H1 (cell line): ENCODE data around the gene KEL. TPM values are rescaled to one million over a fixed set of nuclear protein-coding genes. Genes with fewer than 3 reads are reported as not detected.

Source experiments
- CTCF ChIA-PET: fragments of 300-600 bp; sonication (Branson Sonifier 250); formaldehyde crosslinking; loops from one replicate; lab custom pipeline; 2021; ENCODE audit not compliant: partially characterized antibody; lab: Charles Lee
- POLR2A ChIA-PET: fragments of 300-600 bp; sonication (Branson Sonifier 250); formaldehyde crosslinking; loops from one replicate; lab custom pipeline; 2021; ENCODE audit warnings: inconsistent platforms; ENCODE audit not compliant: partially characterized antibody; lab: Charles Lee
- DNase-seq, 2 experiments: peaks; one replicate each; pipeline versions ENCODE4 v3.0.0 to v3.0.0-alpha.2; 2010 to 2022; ENCODE audit warnings: low spot score in 2 of 2, low read depth in 1 of 2, mixed read lengths in 1 of 2
- FAIRE-seq: peaks from 2 replicates; lab custom pipeline; 2011; peaks lifted over from hg19 to GRCh38; lab: Jason Lieb, UNC
- H2AFZ ChIP-seq: 2 replicates; pipeline ENCODE4 v1.8.1; 2012; ENCODE audit warnings: low read length, inconsistent platforms
- H2AK5ac ChIP-seq: 2 replicates; pipeline ENCODE4 v1.6.1; 2013; ENCODE audit warnings: low read depth, low read length
- H2BK120ac ChIP-seq: replicated peaks from 2 replicates; pipeline ENCODE3; 2013; ENCODE audit warnings: low read depth, low read length, inconsistent platforms
- H2BK12ac ChIP-seq: 2 replicates; pipeline ENCODE4 v1.6.1; 2013; ENCODE audit warnings: low read depth, low read length
- H2BK15ac ChIP-seq: 2 replicates; pipeline ENCODE4 v1.6.1; 2013; ENCODE audit warnings: low read length
- H2BK20ac ChIP-seq: 2 replicates; pipeline ENCODE4 v1.6.1; 2013; ENCODE audit warnings: low read length
- H2BK5ac ChIP-seq: 2 replicates; pipeline ENCODE4 v1.6.1; 2013; ENCODE audit warnings: low read depth, low read length
- H3K14ac ChIP-seq: 2 replicates; pipeline ENCODE4 v1.6.1; 2013; ENCODE audit warnings: inconsistent platforms; ENCODE audit not compliant: insufficient read length
- H3K18ac ChIP-seq: 2 replicates; pipeline ENCODE4 v1.6.1; 2013; ENCODE audit warnings: low read length; ENCODE audit errors: extremely low read depth
- H3K23ac ChIP-seq: 2 replicates; pipeline ENCODE4 v1.6.1; 2013; ENCODE audit warnings: inconsistent platforms; ENCODE audit not compliant: insufficient read length
- H3K23me2 ChIP-seq: 2 replicates; pipeline ENCODE4 v1.6.1; 2013; ENCODE audit warnings: low read depth, low read length
- H3K27ac ChIP-seq: 2 replicates; pipeline ENCODE4 v1.6.1; 2011; ENCODE audit warnings: low read depth, low read length, inconsistent platforms
- H3K27me3 ChIP-seq, 4 experiments: replicated peaks in 1 of 4; 1 replicate in 1 of 4; 2 replicates in 3 of 4; pipeline versions ENCODE4 v1.6.1 to v1.8.1; 2011 to 2013; ENCODE audit warnings: low read length in 3 of 4, mild to moderate bottlenecking in 3 of 4, inconsistent platforms in 2 of 4, mixed read lengths in 2 of 4, moderate library complexity in 1 of 4; ENCODE audit not compliant: control insufficient read depth in 3 of 4, insufficient read depth in 3 of 4; ENCODE audit errors: extremely low read depth in 1 of 4
- H3K36me3 ChIP-seq, 4 experiments: 2 replicates each; pipeline versions ENCODE4 v1.6.1 to v1.8.1; 2011 to 2013; ENCODE audit warnings: mild to moderate bottlenecking in 4 of 4, low read length in 3 of 4, moderate library complexity in 2 of 4, control low read depth in 1 of 4, inconsistent platforms in 1 of 4; ENCODE audit not compliant: insufficient read depth in 4 of 4, control insufficient read depth in 2 of 4
- H3K4ac ChIP-seq: replicated peaks from 2 replicates; pipeline ENCODE3; 2013; ENCODE audit warnings: low read length, low read depth, mixed read lengths, inconsistent platforms; ENCODE audit not compliant: insufficient read length
- H3K4me1 ChIP-seq, 4 experiments: replicated peaks in 1 of 4; 1 replicate in 1 of 4; 2 replicates in 3 of 4; pipeline versions ENCODE4 v1.6.1 to v1.8.1; 2011 to 2013; ENCODE audit warnings: low read length in 3 of 4, inconsistent platforms in 2 of 4, mixed read lengths in 1 of 4; ENCODE audit not compliant: insufficient read depth in 4 of 4, control insufficient read depth in 3 of 4
- H3K4me2 ChIP-seq, 2 experiments: 2 replicates each; pipeline versions ENCODE4 v1.6.1 to v1.8.1; 2011 to 2013; ENCODE audit warnings: low read depth in 2 of 2, low read length in 2 of 2, control low read depth in 1 of 2, inconsistent platforms in 1 of 2, mild to moderate bottlenecking in 1 of 2; ENCODE audit not compliant: insufficient read depth in 1 of 2
- H3K4me3 ChIP-seq, 4 experiments: fragments of 200-600, 300-600 bp in 1 of 4; sonication (generic), shearing (Covaris generic), sonication (Bioruptor Twin) in 1 of 4; 2 replicates each; pipeline versions ENCODE4 v1.5.1 to v1.8.1; 2011 to 2016; ENCODE audit warnings: low read length in 4 of 4, low read depth in 3 of 4, control low read depth in 2 of 4, inconsistent platforms in 2 of 4, mild to moderate bottlenecking in 2 of 4, mixed read lengths in 1 of 4, moderate library complexity in 1 of 4; ENCODE audit not compliant: insufficient read depth in 2 of 4; ENCODE audit errors: extremely low read depth in 1 of 4
- H3K56ac ChIP-seq: replicated peaks from 2 replicates; pipeline ENCODE3; 2013; ENCODE audit warnings: low read depth, mild to moderate bottlenecking, mixed read lengths, low read length, inconsistent platforms; ENCODE audit not compliant: insufficient read length
- H3K79me1 ChIP-seq: 2 replicates; pipeline ENCODE4 v1.6.1; 2013; ENCODE audit warnings: low read depth, low read length, control low read depth
- H3K79me2 ChIP-seq, 2 experiments: 2 replicates each; pipeline versions ENCODE4 v1.6.1 to v1.8.1; 2012 to 2013; ENCODE audit warnings: low read length in 2 of 2, mild to moderate bottlenecking in 2 of 2, inconsistent platforms in 1 of 2; ENCODE audit not compliant: insufficient read depth in 2 of 2, control insufficient read depth in 1 of 2
- H3K9ac ChIP-seq, 4 experiments: replicated peaks in 1 of 4; 1 replicate in 1 of 4; 2 replicates in 3 of 4; pipeline versions ENCODE4 v1.6.1 to v1.8.1; 2011 to 2013; ENCODE audit warnings: low read depth in 3 of 4, low read length in 3 of 4, control low read depth in 2 of 4, mild to moderate bottlenecking in 2 of 4, moderate library complexity in 2 of 4, inconsistent platforms in 1 of 4; ENCODE audit errors: extremely low read depth in 1 of 4
- H3K9me3 ChIP-seq, 2 experiments: 2 replicates each; pipeline versions ENCODE4 v1.6.1 to v1.8.1; 2012 to 2013; ENCODE audit warnings: mild to moderate bottlenecking in 2 of 2, moderate library complexity in 2 of 2, control low read depth in 1 of 2, inconsistent platforms in 1 of 2, low read depth in 1 of 2, low read length in 1 of 2, mixed read lengths in 1 of 2; ENCODE audit not compliant: insufficient read depth in 2 of 2
- H4K20me1 ChIP-seq, 2 experiments: replicated peaks in 1 of 2; 2 replicates each; pipeline versions ENCODE3 to v1.8.1; 2011 to 2013; ENCODE audit warnings: inconsistent platforms in 2 of 2, low read length in 2 of 2, mild to moderate bottlenecking in 1 of 2; ENCODE audit not compliant: insufficient read depth in 2 of 2, control insufficient read depth in 1 of 2
- H4K5ac ChIP-seq: 2 replicates; pipeline ENCODE4 v1.6.1; 2013; ENCODE audit warnings: low read length, low read depth, mixed read lengths, inconsistent platforms; ENCODE audit not compliant: insufficient read length
- H4K8ac ChIP-seq: 2 replicates; pipeline ENCODE4 v1.8.0; 2013; ENCODE audit warnings: mild to moderate bottlenecking, moderate library complexity, low read length, inconsistent platforms; ENCODE audit not compliant: insufficient read depth; ENCODE audit errors: extremely low read depth
- H4K91ac ChIP-seq: replicated peaks from 2 replicates; pipeline ENCODE3; 2013; ENCODE audit warnings: low read length, mixed read lengths, inconsistent platforms; ENCODE audit not compliant: insufficient read length
- CBX5 ChIP-seq: fragments of 300-800, 300-1000 bp; sonication (generic); IDR thresholded peaks from 2 replicates; pipeline ENCODE4 v1.7.1; 2016; ENCODE audit warnings: antibody characterized with exemption, low read length, low read depth
- CHD1 ChIP-seq: IDR thresholded peaks from 2 replicates; pipeline ENCODE4 v1.6.1; 2012; ENCODE audit warnings: low read depth, low read length, improper control_type of control experiment
- EGR1 ChIP-seq: IDR thresholded peaks from 2 replicates; pipeline ENCODE4 v1.6.1; 2011; ENCODE audit warnings: low read depth, low read length, borderline replicate concordance
- FOSL1 ChIP-seq: IDR thresholded peaks from 2 replicates; pipeline ENCODE4 v1.6.1; 2011; ENCODE audit warnings: mild to moderate bottlenecking, low read depth, low read length, moderate library complexity; ENCODE audit not compliant: insufficient read depth
- JUND ChIP-seq: IDR thresholded peaks from 2 replicates; pipeline ENCODE4 v1.6.1; 2011; ENCODE audit warnings: mild to moderate bottlenecking, improper control_type of control experiment, low read length
- POU5F1 ChIP-seq: IDR thresholded peaks from 2 replicates; pipeline ENCODE4 v1.6.1; 2011; ENCODE audit warnings: low read depth, mild to moderate bottlenecking, low read length, moderate library complexity
- RAD21 ChIP-seq, 2 experiments: IDR thresholded peaks in 1 of 2; conservative IDR thresholded peaks in 1 of 2; 2 replicates each; pipeline ENCODE4 v1.6.1; 2011; ENCODE audit warnings: low read depth in 2 of 2, low read length in 2 of 2, improper control_type of control experiment in 1 of 2, inconsistent platforms in 1 of 2, mild to moderate bottlenecking in 1 of 2, moderate library complexity in 1 of 2
- SAP30 ChIP-seq: fragments of 300-600 bp; sonication (generic); IDR thresholded peaks from 2 replicates; pipeline ENCODE4 v1.7.1; 2012; ENCODE audit warnings: low read length, moderate library complexity, mild to moderate bottlenecking, inconsistent platforms; ENCODE audit not compliant: insufficient read depth, insufficient replicate concordance
- SIRT6 ChIP-seq: IDR thresholded peaks from one replicate; pipeline ENCODE4 v1.7.1; 2012; ENCODE audit warnings: low read length, inconsistent platforms
- SP1 ChIP-seq: IDR thresholded peaks from 2 replicates; pipeline ENCODE4 v1.6.1; 2011; ENCODE audit warnings: low read depth, low read length
- SUZ12 ChIP-seq: fragments of 200-600 bp; sonication (generic); IDR thresholded peaks from 2 replicates; pipeline ENCODE4 v1.6.1; 2012; ENCODE audit warnings: mild to moderate bottlenecking, inconsistent platforms, low read length, moderate library complexity, mixed read lengths
- WGBS, 2 experiments: shearing (Covaris generic) in 1 of 2; methylation state at CpG; one replicate each; pipeline versions ENCODE4 v1.1.6 to v1.1.7; 2013 to 2015; ENCODE audit warnings: low lambda C conversion rate in 2 of 2, mixed read lengths in 2 of 2, inconsistent platforms in 1 of 2, low coverage in 1 of 2, missing lambda C conversion rate in 1 of 2; ENCODE audit not compliant: insufficient replicate concordance in 2 of 2, insufficient coverage in 1 of 2, insufficient read length in 1 of 2; ENCODE audit errors: extremely low coverage in 1 of 2, missing lambda C conversion rate in 1 of 2; 5-methylcytosine and 5-hydroxymethylcytosine counted together
- polyA plus RNA-seq, 7 experiments: library from polyadenylated mRNA; depleted of rRNA in 3 of 7; stranded (reverse) in 5 of 7; unstranded in 2 of 7; fragments of >200 nt in 5 of 7; fragments of 200-250 nt in 2 of 7; gene quantifications; 1 replicate in 5 of 7; 2 replicates in 1 of 7; 4 replicates in 1 of 7; pipeline versions ENCODE4 v1.2.1 to v1.2.3, GENCODE V29; 2011 to 2013; ENCODE audit warnings: missing spikeins in 2 of 7, mixed read lengths in 2 of 7
- total RNA-seq: library from RNA; stranded (reverse); fragmentation: NEBNext Ultra II Directional; extraction: Animal tissue kit (Norgen Biotek cat#: 25700); gene quantifications from 2 replicates; pipeline ENCODE4 v1.2.1, GENCODE V29; 2021

KEL gene
- total and polyA plus RNA-seq, 2 of the 8 experiments (the other 6 are each of a cell fraction or from before 2014, with no cell fraction given) = 1.8 to 1.9 TPM

DNA sequence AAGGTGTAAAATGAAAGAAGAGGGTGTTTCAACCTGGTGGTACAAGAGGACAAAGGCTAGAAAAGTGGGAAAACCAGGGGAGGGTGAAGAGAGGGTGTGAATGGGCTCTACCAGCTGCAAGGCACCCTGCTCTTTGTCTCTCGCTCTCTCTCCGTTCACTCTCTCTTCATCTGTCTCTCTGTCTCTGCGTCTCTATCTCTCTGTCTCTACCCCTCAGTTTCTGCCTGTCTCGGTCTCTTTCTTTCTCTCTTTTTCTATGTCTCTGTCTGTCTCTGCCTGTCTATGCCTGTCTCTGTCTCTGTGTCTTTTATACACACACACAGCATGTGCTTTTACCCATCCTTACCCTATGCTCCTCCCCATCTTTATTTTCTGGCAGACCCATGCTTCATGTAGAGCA is 23.6 kb downstream of the KEL start:
- Histone ChIP-seq H3K27ac (no peak overlapping the region), H3K23me2 (no peaks in the 10 kb centered on the region), H3K56ac (no peak overlapping the region), H2BK120ac (no peak overlapping the region), H3K4ac (no peak overlapping the region), H3K27me3 (no peaks in the 10 kb centered on the region; a peak in 1 of 7 replicates), H2BK12ac (no peak overlapping the region), H4K91ac (no peak overlapping the region), H3K4me2 (no peak overlapping the region), H4K20me1 (peaks cover 0 to 1% of the 10 kb centered on the region in 2 experiments), H2AK5ac (no peak overlapping the region), H2BK15ac (no peak overlapping the region), H3K4me1 (no peaks in the 10 kb centered on the region; a peak in 1 of 7 replicates), H3K9me3 (no peaks in the 10 kb centered on the region), H4K5ac (no peak overlapping the region), H4K8ac (no peak overlapping the region), H3K79me2 (no peaks in the 10 kb centered on the region), H3K18ac (no peak overlapping the region), H2BK20ac (no peak overlapping the region), H3K36me3 (no peaks in the 10 kb centered on the region), H2AFZ (no peak overlapping the region), H2BK5ac (no peak overlapping the region), H3K23ac (no peak overlapping the region), H3K79me1 (no peaks in the 10 kb centered on the region), H3K4me3 (no peak overlapping the region), H3K9ac (no peak overlapping the region), H3K14ac (no peak overlapping the region)
- DNase-seq (no peak), FAIRE-seq (no peak)
- POLR2A ChIA-PET = no interaction called here
- CTCF ChIA-PET = interaction anchor here (0.9 to 2.4 kb wide), 7 partner anchors 9 to 41 kb away, joined by 4 to 12 read pairs (median 4); no protein-coding TSS in a partner anchor
- WGBS, 2 experiments = 87% methylated on average over 4 of the region's 4 CpGs; no CpG with 5 or more reads in 1 of the 2 experiments
- TF ChIP-seq SIRT6 (no peak), SUZ12 (no peak), EGR1 (no peak), SP1 (no peak), JUND (no peak), CBX5 (no peak), POU5F1 (no peak), FOSL1 (no peak), RAD21 (IDR thresholded peaks at IDR 0.05 in 1 of 2, conservative IDR thresholded peaks at IDR 0.05 in 1 of 2; ENCODE audit: low read depth in 2 of 2, low read length in 2 of 2) (no peak), CHD1 (no peak), SAP30 (no peak)
